Keratinocyte (primary cell): Measurements from ENCODE around the gene OLFML1. TPM values are rescaled to one million over a fixed set of nuclear protein-coding genes. Genes with fewer than 3 reads are reported as not detected.

ENCODE experiments used
- DNase-seq: peaks from one replicate; pipeline ENCODE4 v3.0.0-alpha.2; 2011; ENCODE audit warnings: low read depth, missing footprints, low spot score
- FAIRE-seq: peaks from 2 replicates; lab custom pipeline; 2011; peaks lifted over from hg19 to GRCh38; lab: Jason Lieb, UNC
- H2AFZ ChIP-seq: 2 replicates; pipeline ENCODE4 v1.6.0; 2012; ENCODE audit warnings: low read length, control low read depth, inconsistent platforms; ENCODE audit not compliant: control insufficient read depth
- H3K27ac ChIP-seq: 2 replicates; pipeline ENCODE4 v1.5.1; 2011; ENCODE audit warnings: low read length; ENCODE audit not compliant: control insufficient read depth, insufficient read depth
- H3K27me3 ChIP-seq: 3 replicates; pipeline ENCODE4 v1.6.0; 2011; ENCODE audit warnings: low read length; ENCODE audit not compliant: control insufficient read depth, insufficient read depth; ENCODE audit errors: extremely low read depth
- H3K36me3 ChIP-seq, 2 experiments: 2 replicates in 1 of 2; 3 replicates in 1 of 2; pipeline ENCODE4 v1.5.1; 2011; ENCODE audit warnings: low read length in 2 of 2, mild to moderate bottlenecking in 1 of 2; ENCODE audit not compliant: control insufficient read depth in 2 of 2, insufficient read depth in 2 of 2; ENCODE audit errors: extremely low read depth in 1 of 2
- H3K4me1 ChIP-seq: 3 replicates; pipeline ENCODE4 v1.5.1; 2011; ENCODE audit warnings: low read length; ENCODE audit not compliant: control insufficient read depth, insufficient read depth; ENCODE audit errors: extremely low read depth
- H3K4me2 ChIP-seq: 3 replicates; pipeline ENCODE4 v1.6.0; 2011; ENCODE audit warnings: low read depth, low read length; ENCODE audit not compliant: control insufficient read depth, insufficient read depth; ENCODE audit errors: extremely low read depth
- H3K4me3 ChIP-seq, 3 experiments: fragments of 200-600 bp in 1 of 3; sonication (generic) in 1 of 3; 2 replicates in 2 of 3; 3 replicates in 1 of 3; pipeline ENCODE4 v1.5.1; 2011 to 2016; ENCODE audit warnings: low read length in 3 of 3, mild to moderate bottlenecking in 3 of 3, control low read depth in 2 of 3, inconsistent platforms in 1 of 3, low read depth in 1 of 3, mixed read lengths in 1 of 3, mixed run types in 1 of 3, moderate library complexity in 1 of 3; ENCODE audit not compliant: control insufficient read depth in 2 of 3, insufficient read depth in 2 of 3; ENCODE audit errors: extremely low read depth in 1 of 3
- H3K79me2 ChIP-seq: 2 replicates; pipeline ENCODE4 v1.6.0; 2012; ENCODE audit warnings: low read length; ENCODE audit not compliant: control insufficient read depth, insufficient read depth
- H3K9ac ChIP-seq: 3 replicates; pipeline ENCODE4 v1.6.0; 2011; ENCODE audit warnings: low read length; ENCODE audit not compliant: control insufficient read depth, insufficient read depth; ENCODE audit errors: extremely low read depth
- H3K9me1 ChIP-seq: 3 replicates; pipeline ENCODE4 v1.6.0; 2011; ENCODE audit warnings: low read length; ENCODE audit not compliant: control insufficient read depth, insufficient read depth; ENCODE audit errors: extremely low read depth
- H3K9me3 ChIP-seq: 2 replicates; pipeline ENCODE4 v1.5.1; 2012; ENCODE audit warnings: low read depth, low read length; ENCODE audit not compliant: control insufficient read depth
- H4K20me1 ChIP-seq: 3 replicates; pipeline ENCODE4 v1.6.0; 2011; ENCODE audit warnings: low read length; ENCODE audit not compliant: control insufficient read depth, insufficient read depth; ENCODE audit errors: extremely low read depth
- EZH2 ChIP-seq: IDR thresholded peaks from one replicate; pipeline ENCODE4 v1.6.1; 2012; ENCODE audit warnings: inconsistent platforms, mild to moderate bottlenecking, low read length, moderate library complexity
- dilution Hi-C: fragments of 300-500 bp; cut with MboI; formaldehyde crosslinking; loops from one replicate; pipeline ENCODE4 v1.7.0; 2020; ENCODE audit warnings: low sequenced_read_pairs; ENCODE audit not compliant: extremely low pct_ligation_motif_present
- polyA plus RNA-seq, 5 experiments: library from polyadenylated mRNA; depleted of rRNA in 3 of 5; stranded (reverse) in 3 of 5; stranded (forward) in 1 of 5; unstranded in 1 of 5; fragments of >200 nt; gene quantifications; 1 replicate in 1 of 5; 2 replicates in 3 of 5; 3 replicates in 1 of 5; pipeline versions ENCODE4 v1.2.1 to v1.2.3, GENCODE V29; 2011 to 2012; ENCODE audit warnings: missing spikeins in 2 of 5, low read depth in 1 of 5, low replicate concordance in 1 of 5
- TF ChIP-seq, protein P1 (sequence below), 3 experiments: IDR thresholded peaks in 1 of 3; conservative IDR thresholded peaks in 1 of 3; optimal IDR thresholded peaks in 1 of 3; 2 replicates in 2 of 3; 3 replicates in 1 of 3; pipeline versions ENCODE3 to v1.5.1; 2011; ENCODE audit warnings: low read length in 3 of 3, mild to moderate bottlenecking in 3 of 3, moderate library complexity in 2 of 3, control low read depth in 1 of 3, inconsistent platforms in 1 of 3; ENCODE audit not compliant: insufficient read depth in 2 of 3; ENCODE audit errors: extremely low read depth in 1 of 3

Gene OLFML1
- polyA plus RNA-seq, 1 donor (not counting 4 experiments of a cell fraction or from before 2014, with no cell fraction given): not detected

GRCh38 chr11:7501251-7501650, 15.9 kb downstream of the OLFML1 start:
- FAIRE-seq (no peak), DNase-seq (no peak)
- Histone ChIP-seq H3K27me3 (no peaks in the 10 kb centered on the region), H2AFZ (no peak overlapping the region), H3K9ac (no peak overlapping the region), H3K36me3 (peaks cover 0 to 1% of the 10 kb centered on the region in 2 experiments), H3K9me1 (no peaks in the 10 kb centered on the region), H3K4me3 (no peak overlapping the region), H4K20me1 (no peaks in the 10 kb centered on the region), H3K9me3 (no peaks in the 10 kb centered on the region), H3K79me2 (no peaks in the 10 kb centered on the region), H3K27ac (no peak overlapping the region), H3K4me1 (no peaks in the 10 kb centered on the region), H3K4me2 (no peak overlapping the region)
- dilution Hi-C loops: no loop called here
- TF ChIP-seq, protein P1, sequence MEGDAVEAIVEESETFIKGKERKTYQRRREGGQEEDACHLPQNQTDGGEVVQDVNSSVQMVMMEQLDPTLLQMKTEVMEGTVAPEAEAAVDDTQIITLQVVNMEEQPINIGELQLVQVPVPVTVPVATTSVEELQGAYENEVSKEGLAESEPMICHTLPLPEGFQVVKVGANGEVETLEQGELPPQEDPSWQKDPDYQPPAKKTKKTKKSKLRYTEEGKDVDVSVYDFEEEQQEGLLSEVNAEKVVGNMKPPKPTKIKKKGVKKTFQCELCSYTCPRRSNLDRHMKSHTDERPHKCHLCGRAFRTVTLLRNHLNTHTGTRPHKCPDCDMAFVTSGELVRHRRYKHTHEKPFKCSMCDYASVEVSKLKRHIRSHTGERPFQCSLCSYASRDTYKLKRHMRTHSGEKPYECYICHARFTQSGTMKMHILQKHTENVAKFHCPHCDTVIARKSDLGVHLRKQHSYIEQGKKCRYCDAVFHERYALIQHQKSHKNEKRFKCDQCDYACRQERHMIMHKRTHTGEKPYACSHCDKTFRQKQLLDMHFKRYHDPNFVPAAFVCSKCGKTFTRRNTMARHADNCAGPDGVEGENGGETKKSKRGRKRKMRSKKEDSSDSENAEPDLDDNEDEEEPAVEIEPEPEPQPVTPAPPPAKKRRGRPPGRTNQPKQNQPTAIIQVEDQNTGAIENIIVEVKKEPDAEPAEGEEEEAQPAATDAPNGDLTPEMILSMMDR (optimal IDR thresholded peaks at IDR 0.05 in 1 of 3, IDR thresholded peaks at IDR 0.05 in 1 of 3, conservative IDR thresholded peaks at IDR 0.05 in 1 of 3; ENCODE audit: extremely low read depth in 1 of 3, insufficient read depth in 2 of 3, low read length in 3 of 3): no peak

- Histone ChIP-seq H3K79me2 (no peaks in the 10 kb centered on the region), H3K27ac (no peak overlapping the region), H2AFZ (no peak overlapping the region), H3K4me2 (no peak overlapping the region), H4K20me1 (no peaks in the 10 kb centered on the region), H3K9ac (no peak overlapping the region), H3K36me3 (peaks cover 0 to 1% of the 10 kb centered on the region in 2 experiments), H3K27me3 (no peaks in the 10 kb centered on the region), H3K4me1 (no peaks in the 10 kb centered on the region), H3K9me3 (no peaks in the 10 kb centered on the region), H3K9me1 (no peaks in the 10 kb centered on the region), H3K4me3 (no peak overlapping the region)
- no peak for DNase-seq
- TF ChIP-seq EZH2: no peak
- TF ChIP-seq, protein P1 (optimal IDR thresholded peaks at IDR 0.05 in 1 of 3, IDR thresholded peaks at IDR 0.05 in 1 of 3, conservative IDR thresholded peaks at IDR 0.05 in 1 of 3; ENCODE audit: extremely low read depth in 1 of 3, insufficient read depth in 2 of 3, low read length in 3 of 3): no peak
- dilution Hi-C loops: no loop called here
- FAIRE-seq: no peak
These were observed 16.6 kb downstream of the OLFML1 start for GRCh38 chr11:7501894-7502293.
